Suprapubic skin (tissue), 4 donors: ENCODE measurements around the gene CLTB. TPM values are rescaled to one million over a fixed set of nuclear protein-coding genes. Genes with fewer than 3 reads are reported as not detected.
"Not testable (repeated sequence)": the region's sequence is repeated elsewhere in the genome, so short reads cannot be mapped to it uniquely, and the experiment has no call there.

Experiments used
- DNase-seq, 2 donors: peaks; one replicate each; pipeline ENCODE4 v3.0.0-alpha.2; 2019; ENCODE audit warnings: low spot score in 2 of 2
- H3K27ac ChIP-seq: fragments of 200-600 bp; sonication (generic); one replicate; pipeline ENCODE4 v1.5.1; 2019
- H3K27me3 ChIP-seq: fragments of 200-600 bp; sonication (generic); one replicate; pipeline ENCODE4 v1.5.1; 2019
- H3K36me3 ChIP-seq: fragments of 200-600 bp; sonication (generic); one replicate; pipeline ENCODE4 v1.5.1; 2019
- H3K4me1 ChIP-seq: fragments of 200-600 bp; sonication (generic); one replicate; pipeline ENCODE4 v1.5.1; 2019
- H3K4me3 ChIP-seq: fragments of 200-600 bp; sonication (generic); one replicate; pipeline ENCODE4 v1.5.1; 2019; ENCODE audit warnings: mild to moderate bottlenecking
- H3K9me3 ChIP-seq: fragments of 200-600 bp; sonication (generic); one replicate; pipeline ENCODE4 v1.5.1; 2019
- CTCF ChIP-seq, 2 donors: fragments of 200-600 bp in 1 of 2; fragments of 450-650 bp in 1 of 2; sonication (generic) in 1 of 2; IDR thresholded peaks; one replicate each; pipeline ENCODE4 v1.5.1; 2016 to 2019; ENCODE audit warnings: antibody characterized with exemption in 2 of 2, mild to moderate bottlenecking in 1 of 2, moderate library complexity in 1 of 2
- EP300 ChIP-seq: sonication (generic); formaldehyde crosslinking; IDR thresholded peaks from one replicate; pipeline ENCODE4 v1.6.1; 2017; ENCODE audit warnings: antibody characterized with exemption
- POLR2A ChIP-seq, 2 donors: fragments of 450-650 bp; IDR thresholded peaks; one replicate each; pipeline ENCODE4 v1.6.1; 2017; ENCODE audit warnings: antibody characterized with exemption in 2 of 2, mild to moderate bottlenecking in 2 of 2, moderate library complexity in 2 of 2
- POLR2AphosphoS5 ChIP-seq, 3 donors: sonication (generic); formaldehyde crosslinking; IDR thresholded peaks; one replicate each; pipeline ENCODE4 v1.6.1; 2017; ENCODE audit warnings: antibody characterized with exemption in 3 of 3
- WGBS: methylation state at CpG from one replicate; pipeline ENCODE4 v1.1.5; 2018; 5-methylcytosine and 5-hydroxymethylcytosine counted together
- total RNA-seq, 4 donors: library from RNA; depleted of rRNA; stranded (reverse); fragments of >200 nt; gene quantifications; one replicate each; pipeline ENCODE4 v1.1.0, GENCODE V29; 2016

CLTB gene
- total RNA-seq, 4 donors from 2014 or later = 298 to 644 (median 435) TPM

DNA sequence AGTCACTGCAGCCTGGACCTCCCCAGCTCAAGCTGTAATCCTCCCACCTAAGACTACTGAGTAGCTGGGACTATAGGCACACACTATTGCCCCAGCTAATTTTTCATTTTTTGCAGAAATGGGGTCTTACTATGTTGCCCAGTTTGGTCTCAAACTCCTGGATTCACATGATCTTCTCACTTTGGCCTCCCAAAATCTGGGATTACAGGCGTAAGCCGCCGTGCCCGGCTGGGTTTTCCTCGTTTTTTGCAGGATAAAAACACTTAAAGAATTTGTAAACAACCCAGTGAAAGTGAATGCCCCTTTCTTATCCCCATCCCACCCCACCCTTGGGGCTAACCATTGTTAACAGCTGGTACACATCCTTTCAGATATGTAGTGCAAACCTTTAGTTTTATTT is 7.7 kb downstream of the CLTB start:
- H3K27ac ChIP-seq = peak overlapping the region; percentile 51
- no peak overlapping the region for H3K4me3 ChIP-seq
- no peaks in the 10 kb centered on the region for H3K27me3 ChIP-seq
- peak in 1 of 2 donors; percentile 47 for DNase-seq
- no peaks in the 10 kb centered on the region for H3K9me3 ChIP-seq
- TF ChIP-seq EP300 (no peak), POLR2A (IDR thresholded peaks at IDR 0.05) (no peak), POLR2AphosphoS5 (IDR thresholded peaks at IDR 0.05) (no peak), CTCF (IDR thresholded peaks at IDR 0.05) (no peak)
- H3K4me1 ChIP-seq = peaks cover 76% of the 10 kb centered on the region
- WGBS = 84% methylated on average over 5 of the region's 5 CpGs
- peaks cover 46% of the 10 kb centered on the region for H3K36me3 ChIP-seq

DNA sequence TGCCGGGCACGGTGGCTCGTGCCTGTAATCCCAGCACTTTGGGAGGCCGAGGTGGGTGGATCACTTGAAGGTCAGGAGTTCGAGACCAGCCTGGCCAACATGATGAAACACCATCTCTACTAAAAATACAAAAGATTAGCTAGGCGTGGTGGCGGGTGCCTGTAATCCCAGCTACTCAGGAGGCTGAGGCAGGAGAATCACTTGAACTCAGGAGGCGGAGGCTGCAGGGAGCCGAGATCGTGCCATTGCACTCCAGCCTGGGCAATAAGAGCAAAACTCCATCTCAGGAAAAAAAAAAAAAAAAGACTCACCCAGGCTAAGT is 8.1 kb downstream of the CLTB start:
- DNase-seq = peak in 1 of 2 donors; percentile 50
- H3K27me3 ChIP-seq, H3K4me3 ChIP-seq, H3K9me3 ChIP-seq: not testable (repeated sequence)
- Histone ChIP-seq H3K27ac (peak overlapping the region; percentile 51), H3K4me1 (peaks cover 76% of the 10 kb centered on the region), H3K36me3 (peaks cover 46% of the 10 kb centered on the region)
- 76% methylated on average over 10 of the region's 10 CpGs for WGBS

DNA sequence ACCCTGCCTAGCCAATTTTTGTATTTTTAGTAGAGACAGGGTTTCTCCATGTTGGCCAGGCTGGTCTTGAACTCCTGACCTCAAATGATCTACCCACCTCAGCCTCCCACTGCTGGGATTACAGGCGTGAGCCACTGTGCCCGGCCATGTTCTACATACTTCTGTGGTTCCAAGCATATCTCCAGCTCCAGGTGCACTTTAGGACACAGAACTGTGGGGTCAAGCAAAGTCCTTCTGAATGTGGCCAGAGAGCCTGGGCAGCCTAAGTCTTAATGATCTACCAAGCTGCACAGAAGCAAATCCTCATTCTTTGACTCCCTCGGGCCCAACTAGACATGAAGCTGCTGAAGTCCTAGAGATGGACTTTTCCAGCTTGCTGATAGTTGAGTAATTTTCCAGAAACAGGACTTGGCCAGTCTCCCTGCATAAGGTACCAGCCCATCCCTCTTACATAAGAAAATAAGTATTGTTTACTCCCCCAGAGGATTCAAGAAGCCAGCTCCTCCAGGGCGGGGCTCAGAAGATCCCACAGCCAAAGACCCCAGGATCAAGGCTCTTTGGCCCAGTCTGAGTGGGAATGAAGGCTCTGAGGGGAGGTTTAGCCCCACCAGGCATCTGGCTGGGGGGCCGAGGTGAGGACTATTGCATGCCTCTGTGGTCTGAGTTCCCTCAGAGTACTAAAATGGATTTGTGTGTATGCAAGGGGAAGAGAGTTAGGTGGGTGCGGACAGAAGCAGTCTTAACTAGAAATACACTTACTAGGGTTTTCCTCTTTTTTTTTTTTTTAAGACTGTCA is 8.7 kb downstream of the CLTB start:
- H3K4me1 ChIP-seq = peaks cover 76% of the 10 kb centered on the region
- no peaks in the 10 kb centered on the region for H3K9me3 ChIP-seq
- peaks cover 46% of the 10 kb centered on the region for H3K36me3 ChIP-seq
- no peaks in the 10 kb centered on the region for H3K27me3 ChIP-seq
- peak in 1 of 2 donors; percentile 73 for DNase-seq
- no peak overlapping the region for H3K4me3 ChIP-seq
- H3K27ac ChIP-seq = peak overlapping the region; percentile 51
- 60% methylated on average over 4 of the region's 6 CpGs for WGBS
- TF ChIP-seq EP300 (no peak), POLR2A (IDR thresholded peaks at IDR 0.05) (no peak), CTCF (IDR thresholded peaks at IDR 0.05) (no peak), POLR2AphosphoS5 (IDR thresholded peaks at IDR 0.05) (no peak)

GRCh38 chr5:176406436-176407052 is 9.8 kb downstream of the CLTB start:
- TF ChIP-seq CTCF (IDR thresholded peaks at IDR 0.05) (no peak), EP300 (no peak), POLR2AphosphoS5 (IDR thresholded peaks at IDR 0.05) (no peak), POLR2A (IDR thresholded peaks at IDR 0.05) (no peak)
- Histone ChIP-seq H3K27ac (peak overlapping the region; percentile 51), H3K9me3 (no peaks in the 10 kb centered on the region), H3K36me3 (peaks cover 46% of the 10 kb centered on the region), H3K4me3 (no peak overlapping the region), H3K27me3 (no peaks in the 10 kb centered on the region), H3K4me1 (peaks cover 77% of the 10 kb centered on the region)
- peak in 1 of 2 donors; percentile 69 for DNase-seq
- WGBS = 58% methylated on average over 9 of the region's 9 CpGs

DNA sequence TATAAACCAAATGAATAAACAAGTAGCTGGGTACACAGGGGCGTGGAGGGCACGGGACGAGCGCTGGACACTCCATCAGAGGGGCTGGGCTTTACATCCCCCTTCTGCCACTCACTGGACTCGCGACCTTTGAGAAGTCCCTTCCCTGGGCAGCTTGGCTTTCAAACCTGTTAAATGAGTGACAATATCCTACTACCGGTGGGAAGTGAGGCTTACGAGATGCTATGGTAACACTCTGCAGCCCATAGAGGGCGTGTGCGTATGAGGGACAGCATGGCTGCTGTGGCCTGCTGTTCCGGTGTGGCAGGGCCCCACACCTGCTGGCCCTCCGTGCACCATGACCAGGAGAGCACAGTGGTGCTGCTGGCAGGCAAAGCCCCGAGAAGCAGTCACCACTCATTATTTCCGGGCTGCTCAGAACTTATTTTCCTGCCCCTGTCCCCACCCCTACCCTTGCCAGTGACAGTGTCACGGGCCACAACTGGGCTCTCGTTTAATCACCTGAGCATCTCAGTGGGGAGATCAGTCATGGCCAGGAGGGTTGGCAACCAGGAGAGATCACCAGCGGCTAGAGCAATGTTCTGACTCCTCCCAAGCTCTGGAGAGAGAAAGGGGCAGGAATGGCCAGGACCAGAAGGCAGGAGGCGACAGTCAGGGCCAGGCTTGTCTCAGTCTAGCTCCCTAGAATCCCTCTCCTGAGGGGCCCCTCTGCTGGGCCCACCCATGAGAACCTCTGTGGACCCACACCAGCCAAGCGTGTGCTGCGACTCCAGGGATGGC is 10.5 kb downstream of the CLTB start:
- peak; percentile 50 to 53 for DNase-seq
- H3K9me3 ChIP-seq = no peaks in the 10 kb centered on the region
- H3K36me3 ChIP-seq = peaks cover 46% of the 10 kb centered on the region
- TF ChIP-seq POLR2AphosphoS5 (IDR thresholded peaks at IDR 0.05) (no peak), POLR2A (IDR thresholded peaks at IDR 0.05) (no peak)
- peaks cover 77% of the 10 kb centered on the region for H3K4me1 ChIP-seq
- WGBS = 86% methylated on average over 20 of the region's 20 CpGs
- H3K27me3 ChIP-seq = no peaks in the 10 kb centered on the region
- peak overlapping the region; percentile 51 for H3K27ac ChIP-seq
- H3K4me3 ChIP-seq = no peak overlapping the region
